H1 (cell line): ENCODE data around the gene TXNDC2. TPM values are rescaled to one million over a fixed set of nuclear protein-coding genes. Genes with fewer than 3 reads are reported as not detected.

Source experiments
- CTCF ChIA-PET: fragments of 300-600 bp; sonication (Branson Sonifier 250); formaldehyde crosslinking; loops from one replicate; lab custom pipeline; 2021; ENCODE audit not compliant: partially characterized antibody; lab: Charles Lee
- POLR2A ChIA-PET: fragments of 300-600 bp; sonication (Branson Sonifier 250); formaldehyde crosslinking; loops from one replicate; lab custom pipeline; 2021; ENCODE audit warnings: inconsistent platforms; ENCODE audit not compliant: partially characterized antibody; lab: Charles Lee
- DNase-seq, 2 experiments: peaks; one replicate each; pipeline versions ENCODE4 v3.0.0 to v3.0.0-alpha.2; 2010 to 2022; ENCODE audit warnings: low spot score in 2 of 2, low read depth in 1 of 2, mixed read lengths in 1 of 2
- FAIRE-seq: peaks from 2 replicates; lab custom pipeline; 2011; peaks lifted over from hg19 to GRCh38; lab: Jason Lieb, UNC
- H2AFZ ChIP-seq: 2 replicates; pipeline ENCODE4 v1.8.1; 2012; ENCODE audit warnings: low read length, inconsistent platforms
- H2AK5ac ChIP-seq: 2 replicates; pipeline ENCODE4 v1.6.1; 2013; ENCODE audit warnings: low read depth, low read length
- H2BK120ac ChIP-seq: replicated peaks from 2 replicates; pipeline ENCODE3; 2013; ENCODE audit warnings: low read depth, low read length, inconsistent platforms
- H2BK12ac ChIP-seq: 2 replicates; pipeline ENCODE4 v1.6.1; 2013; ENCODE audit warnings: low read depth, low read length
- H2BK15ac ChIP-seq: 2 replicates; pipeline ENCODE4 v1.6.1; 2013; ENCODE audit warnings: low read length
- H2BK20ac ChIP-seq: 2 replicates; pipeline ENCODE4 v1.6.1; 2013; ENCODE audit warnings: low read length
- H2BK5ac ChIP-seq: 2 replicates; pipeline ENCODE4 v1.6.1; 2013; ENCODE audit warnings: low read depth, low read length
- H3K14ac ChIP-seq: 2 replicates; pipeline ENCODE4 v1.6.1; 2013; ENCODE audit warnings: inconsistent platforms; ENCODE audit not compliant: insufficient read length
- H3K18ac ChIP-seq: 2 replicates; pipeline ENCODE4 v1.6.1; 2013; ENCODE audit warnings: low read length; ENCODE audit errors: extremely low read depth
- H3K23ac ChIP-seq: 2 replicates; pipeline ENCODE4 v1.6.1; 2013; ENCODE audit warnings: inconsistent platforms; ENCODE audit not compliant: insufficient read length
- H3K23me2 ChIP-seq: 2 replicates; pipeline ENCODE4 v1.6.1; 2013; ENCODE audit warnings: low read depth, low read length
- H3K27ac ChIP-seq: 2 replicates; pipeline ENCODE4 v1.6.1; 2011; ENCODE audit warnings: low read depth, low read length, inconsistent platforms
- H3K27me3 ChIP-seq, 4 experiments: replicated peaks in 1 of 4; 1 replicate in 1 of 4; 2 replicates in 3 of 4; pipeline versions ENCODE4 v1.6.1 to v1.8.1; 2011 to 2013; ENCODE audit warnings: low read length in 3 of 4, mild to moderate bottlenecking in 3 of 4, inconsistent platforms in 2 of 4, mixed read lengths in 2 of 4, moderate library complexity in 1 of 4; ENCODE audit not compliant: control insufficient read depth in 3 of 4, insufficient read depth in 3 of 4; ENCODE audit errors: extremely low read depth in 1 of 4
- H3K36me3 ChIP-seq, 4 experiments: 2 replicates each; pipeline versions ENCODE4 v1.6.1 to v1.8.1; 2011 to 2013; ENCODE audit warnings: mild to moderate bottlenecking in 4 of 4, low read length in 3 of 4, moderate library complexity in 2 of 4, control low read depth in 1 of 4, inconsistent platforms in 1 of 4; ENCODE audit not compliant: insufficient read depth in 4 of 4, control insufficient read depth in 2 of 4
- H3K4ac ChIP-seq: replicated peaks from 2 replicates; pipeline ENCODE3; 2013; ENCODE audit warnings: low read length, low read depth, mixed read lengths, inconsistent platforms; ENCODE audit not compliant: insufficient read length
- H3K4me1 ChIP-seq, 4 experiments: replicated peaks in 1 of 4; 1 replicate in 1 of 4; 2 replicates in 3 of 4; pipeline versions ENCODE4 v1.6.1 to v1.8.1; 2011 to 2013; ENCODE audit warnings: low read length in 3 of 4, inconsistent platforms in 2 of 4, mixed read lengths in 1 of 4; ENCODE audit not compliant: insufficient read depth in 4 of 4, control insufficient read depth in 3 of 4
- H3K4me2 ChIP-seq, 2 experiments: 2 replicates each; pipeline versions ENCODE4 v1.6.1 to v1.8.1; 2011 to 2013; ENCODE audit warnings: low read depth in 2 of 2, low read length in 2 of 2, control low read depth in 1 of 2, inconsistent platforms in 1 of 2, mild to moderate bottlenecking in 1 of 2; ENCODE audit not compliant: insufficient read depth in 1 of 2
- H3K4me3 ChIP-seq, 4 experiments: fragments of 200-600, 300-600 bp in 1 of 4; sonication (generic), shearing (Covaris generic), sonication (Bioruptor Twin) in 1 of 4; 2 replicates each; pipeline versions ENCODE4 v1.5.1 to v1.8.1; 2011 to 2016; ENCODE audit warnings: low read length in 4 of 4, low read depth in 3 of 4, control low read depth in 2 of 4, inconsistent platforms in 2 of 4, mild to moderate bottlenecking in 2 of 4, mixed read lengths in 1 of 4, moderate library complexity in 1 of 4; ENCODE audit not compliant: insufficient read depth in 2 of 4; ENCODE audit errors: extremely low read depth in 1 of 4
- H3K56ac ChIP-seq: replicated peaks from 2 replicates; pipeline ENCODE3; 2013; ENCODE audit warnings: low read depth, mild to moderate bottlenecking, mixed read lengths, low read length, inconsistent platforms; ENCODE audit not compliant: insufficient read length
- H3K79me1 ChIP-seq: 2 replicates; pipeline ENCODE4 v1.6.1; 2013; ENCODE audit warnings: low read depth, low read length, control low read depth
- H3K79me2 ChIP-seq, 2 experiments: 2 replicates each; pipeline versions ENCODE4 v1.6.1 to v1.8.1; 2012 to 2013; ENCODE audit warnings: low read length in 2 of 2, mild to moderate bottlenecking in 2 of 2, inconsistent platforms in 1 of 2; ENCODE audit not compliant: insufficient read depth in 2 of 2, control insufficient read depth in 1 of 2
- H3K9ac ChIP-seq, 4 experiments: replicated peaks in 1 of 4; 1 replicate in 1 of 4; 2 replicates in 3 of 4; pipeline versions ENCODE4 v1.6.1 to v1.8.1; 2011 to 2013; ENCODE audit warnings: low read depth in 3 of 4, low read length in 3 of 4, control low read depth in 2 of 4, mild to moderate bottlenecking in 2 of 4, moderate library complexity in 2 of 4, inconsistent platforms in 1 of 4; ENCODE audit errors: extremely low read depth in 1 of 4
- H3K9me3 ChIP-seq, 2 experiments: 2 replicates each; pipeline versions ENCODE4 v1.6.1 to v1.8.1; 2012 to 2013; ENCODE audit warnings: mild to moderate bottlenecking in 2 of 2, moderate library complexity in 2 of 2, control low read depth in 1 of 2, inconsistent platforms in 1 of 2, low read depth in 1 of 2, low read length in 1 of 2, mixed read lengths in 1 of 2; ENCODE audit not compliant: insufficient read depth in 2 of 2
- H4K20me1 ChIP-seq, 2 experiments: replicated peaks in 1 of 2; 2 replicates each; pipeline versions ENCODE3 to v1.8.1; 2011 to 2013; ENCODE audit warnings: inconsistent platforms in 2 of 2, low read length in 2 of 2, mild to moderate bottlenecking in 1 of 2; ENCODE audit not compliant: insufficient read depth in 2 of 2, control insufficient read depth in 1 of 2
- H4K5ac ChIP-seq: 2 replicates; pipeline ENCODE4 v1.6.1; 2013; ENCODE audit warnings: low read length, low read depth, mixed read lengths, inconsistent platforms; ENCODE audit not compliant: insufficient read length
- H4K8ac ChIP-seq: 2 replicates; pipeline ENCODE4 v1.8.0; 2013; ENCODE audit warnings: mild to moderate bottlenecking, moderate library complexity, low read length, inconsistent platforms; ENCODE audit not compliant: insufficient read depth; ENCODE audit errors: extremely low read depth
- H4K91ac ChIP-seq: replicated peaks from 2 replicates; pipeline ENCODE3; 2013; ENCODE audit warnings: low read length, mixed read lengths, inconsistent platforms; ENCODE audit not compliant: insufficient read length
- HDAC6 ChIP-seq: IDR thresholded peaks from one replicate; pipeline ENCODE4 v1.7.1; 2012; ENCODE audit warnings: low read depth, mild to moderate bottlenecking, inconsistent platforms, low read length, moderate library complexity
- JUN ChIP-seq: IDR thresholded peaks from 2 replicates; pipeline ENCODE4 v1.6.1; 2011; ENCODE audit warnings: low read depth, mild to moderate bottlenecking, improper control_type of control experiment, low read length
- POU5F1 ChIP-seq: IDR thresholded peaks from 2 replicates; pipeline ENCODE4 v1.6.1; 2011; ENCODE audit warnings: low read depth, mild to moderate bottlenecking, low read length, moderate library complexity
- SP4 ChIP-seq: IDR thresholded peaks from 2 replicates; pipeline ENCODE4 v1.6.1; 2012; ENCODE audit warnings: low read length, inconsistent platforms
- polyA plus RNA-seq, 7 experiments: library from polyadenylated mRNA; depleted of rRNA in 3 of 7; stranded (reverse) in 5 of 7; unstranded in 2 of 7; fragments of >200 nt in 5 of 7; fragments of 200-250 nt in 2 of 7; gene quantifications; 1 replicate in 5 of 7; 2 replicates in 1 of 7; 4 replicates in 1 of 7; pipeline versions ENCODE4 v1.2.1 to v1.2.3, GENCODE V29; 2011 to 2013; ENCODE audit warnings: missing spikeins in 2 of 7, mixed read lengths in 2 of 7
- total RNA-seq: library from RNA; stranded (reverse); fragmentation: NEBNext Ultra II Directional; extraction: Animal tissue kit (Norgen Biotek cat#: 25700); gene quantifications from 2 replicates; pipeline ENCODE4 v1.2.1, GENCODE V29; 2021

The TXNDC2 gene
- total and polyA plus RNA-seq, 2 of the 8 experiments (the other 6 are each of a cell fraction or from before 2014, with no cell fraction given), result 0.09 TPM; not detected in 1

- Histone ChIP-seq H3K23me2 (no peaks in the 10 kb centered on the region), H2AK5ac (no peak overlapping the region), H3K23ac (no peak overlapping the region), H2BK15ac (no peak overlapping the region), H2AFZ (no peak overlapping the region), H4K91ac (no peak overlapping the region), H3K4me3 (no peak overlapping the region), H3K36me3 (no peaks in the 10 kb centered on the region), H3K9ac (no peak overlapping the region), H3K79me1 (no peaks in the 10 kb centered on the region), H2BK5ac (no peak overlapping the region), H3K14ac (no peak overlapping the region), H3K79me2 (no peaks in the 10 kb centered on the region), H2BK12ac (no peak overlapping the region), H2BK20ac (no peak overlapping the region), H3K18ac (no peak overlapping the region), H4K5ac (no peak overlapping the region), H3K27ac (no peak overlapping the region), H4K8ac (no peak overlapping the region), H4K20me1 (no peaks in the 10 kb centered on the region), H3K27me3 (no peaks in the 10 kb centered on the region), H3K4me2 (no peak overlapping the region)
- DNase-seq (no peak), FAIRE-seq (no peak)
- ChIA-PET POLR2A (interaction anchor here (2.0 kb wide), 1 partner anchor 13 kb away, joined by 6 read pairs; the partner anchor contains the start of gene TXNDC2), CTCF (no interaction called here)
- TF ChIP-seq SP4 (no peak), HDAC6 (no peak), POU5F1 (no peak), JUN (no peak)
- TF ChIP-seq, all 59 proteins: peak for 0
- H3K56ac ChIP-seq, result no peak overlapping the region
- peaks cover 0 to 14% (median 7%) of the 10 kb centered on the region in 4 experiments; a peak in 4 of 7 replicates for H3K4me1 ChIP-seq
- no peaks in the 10 kb centered on the region for H3K9me3 ChIP-seq
- no peak overlapping the region for H2BK120ac ChIP-seq
- H3K4ac ChIP-seq, result no peak overlapping the region
Observed at GRCh38 chr18:9872823-9873222, 12.9 kb upstream of the TXNDC2 start.
